GM12878 (cell line): ENCODE data around the gene DPYSL4. TPM values are rescaled to one million over a fixed set of nuclear protein-coding genes. Genes with fewer than 3 reads are reported as not detected.

Source experiments
- ATAC-seq: fragments of 200-7000 bp; cut with Tn5 transposase; 3 replicates; pipeline ENCODE4 v1.9.1; 2020; ENCODE audit warnings: mild to moderate bottlenecking, moderate library complexity
- BruUV-seq: library from RNA; stranded (reverse); fragments of 400-500 nt; replicated peaks from 2 replicates; lab custom pipeline; 2021; lab: Mats Ljungman, UMichigan
- CTCF ChIA-PET: fragments of 300-600 bp; sonication (Branson Sonifier 250); formaldehyde crosslinking; extraction: SDS; loops from one replicate; lab custom pipeline; 2021; ENCODE audit warnings: inconsistent platforms; lab: Yijun Ruan, JAX
- POLR2A ChIA-PET: fragments of 350-600 bp; formaldehyde crosslinking; extraction: SDS; loops from one replicate; lab custom pipeline; 2021; ENCODE audit warnings: inconsistent platforms; lab: Charles Lee
- RAD21 ChIA-PET: fragments of 300-600 bp; sonication (Branson Sonifier 250); formaldehyde crosslinking; loops from one replicate; lab custom pipeline; 2023; ENCODE audit warnings: antibody characterized with exemption; ENCODE audit not compliant: unreplicated experiment; lab: Charles Lee
- SMC1A ChIA-PET: fragments of 300-600 bp; sonication (Branson Sonifier 250); formaldehyde crosslinking; loops from one replicate; lab custom pipeline; 2023; ENCODE audit not compliant: unreplicated experiment, uncharacterized antibody; lab: Charles Lee
- DNase-seq: peaks from one replicate; pipeline ENCODE4 v3.0.0-alpha.2; 2011; ENCODE audit warnings: low read depth, low spot score
- FAIRE-seq: peaks from 3 replicates; lab custom pipeline; 2011; peaks lifted over from hg19 to GRCh38; lab: Jason Lieb, UNC
- H2AFZ ChIP-seq: 2 replicates; pipeline ENCODE4 v1.6.0; 2011; ENCODE audit warnings: low read depth, low read length, control low read depth; ENCODE audit not compliant: control insufficient read depth
- H3K27ac ChIP-seq: 2 replicates; pipeline ENCODE4 v1.5.1; 2011; ENCODE audit warnings: control low read depth; ENCODE audit not compliant: control insufficient read depth, insufficient read depth
- H3K27me3 ChIP-seq, 2 experiments: replicated peaks in 1 of 2; 2 replicates each; pipeline versions ENCODE4 v1.6.0 to v1.6.1; 2011; ENCODE audit warnings: low read length in 1 of 2; ENCODE audit not compliant: control insufficient read depth in 2 of 2, insufficient read depth in 2 of 2
- H3K36me3 ChIP-seq, 2 experiments: 2 replicates each; pipeline ENCODE4 v1.5.1; 2011; ENCODE audit warnings: low read length in 1 of 2; ENCODE audit not compliant: control insufficient read depth in 2 of 2, insufficient read depth in 2 of 2
- H3K4me1 ChIP-seq: 2 replicates; pipeline ENCODE4 v1.6.1; 2011; ENCODE audit warnings: mild to moderate bottlenecking, low read length, moderate library complexity, mixed read lengths; ENCODE audit not compliant: control insufficient read depth, insufficient read depth
- H3K4me2 ChIP-seq: 2 replicates; pipeline ENCODE4 v1.6.0; 2011; ENCODE audit warnings: control low read depth; ENCODE audit not compliant: control insufficient read depth, insufficient read depth
- H3K4me3 ChIP-seq: fragments of 200-600 bp; sonication (generic); 2 replicates; pipeline ENCODE4 v1.5.1; 2016
- H3K79me2 ChIP-seq: 2 replicates; pipeline ENCODE4 v1.6.0; 2011; ENCODE audit warnings: low read length; ENCODE audit not compliant: control insufficient read depth, insufficient read depth
- H3K9ac ChIP-seq: 2 replicates; pipeline ENCODE4 v1.8.0; 2011; ENCODE audit warnings: low read length, control low read depth, mixed read lengths; ENCODE audit not compliant: control insufficient read depth, insufficient read depth
- H3K9me3 ChIP-seq: replicated peaks from 3 replicates; pipeline ENCODE4 v1.5.1; 2011; ENCODE audit warnings: mild to moderate bottlenecking, low read length; ENCODE audit not compliant: control insufficient read depth, insufficient read depth
- H4K20me1 ChIP-seq: 2 replicates; pipeline ENCODE4 v1.6.0; 2011; ENCODE audit not compliant: control insufficient read depth, insufficient read depth
- BCL11A ChIP-seq: IDR thresholded peaks from 2 replicates; pipeline ENCODE4 v1.6.1; 2011; ENCODE audit warnings: low read depth, low read length
- E2F8 ChIP-seq: fragments of 450-650 bp; IDR thresholded peaks from 2 replicates; pipeline ENCODE4 v1.6.1; 2018; ENCODE audit warnings: mild to moderate bottlenecking, low read depth, moderate library complexity; ENCODE audit not compliant: partially characterized antibody
- EGR1 ChIP-seq, 2 experiments: IDR thresholded peaks; 1 replicate in 1 of 2; 2 replicates in 1 of 2; pipeline ENCODE4 v1.6.1; 2011 to 2012; ENCODE audit warnings: low read depth in 2 of 2, low read length in 2 of 2, borderline replicate concordance in 1 of 2, mild to moderate bottlenecking in 1 of 2, moderate library complexity in 1 of 2
- FOXK2 ChIP-seq: fragments of 450-650 bp; IDR thresholded peaks from 2 replicates; pipeline ENCODE4 v1.6.1; 2017; ENCODE audit warnings: mild to moderate bottlenecking, moderate library complexity
- HDAC6 ChIP-seq: fragments of 200-600 bp; sonication (generic); IDR thresholded peaks from one replicate; pipeline ENCODE4 v1.8.0; 2017; ENCODE audit warnings: antibody characterized with exemption; ENCODE audit not compliant: unreplicated experiment
- NBN ChIP-seq: fragments of 450-650 bp; IDR thresholded peaks from 2 replicates; pipeline ENCODE4 v1.6.1; 2016
- NFXL1 ChIP-seq: fragments of 450-650 bp; IDR thresholded peaks from 2 replicates; pipeline ENCODE4 v1.6.1; 2017; ENCODE audit warnings: antibody characterized with exemption, mild to moderate bottlenecking, borderline replicate concordance
- NR2C2 ChIP-seq: IDR thresholded peaks from 2 replicates; pipeline ENCODE4 v1.6.1; 2011; ENCODE audit warnings: borderline replicate concordance, low read depth; ENCODE audit not compliant: control insufficient read depth, insufficient read length
- PML ChIP-seq: IDR thresholded peaks from 2 replicates; pipeline ENCODE4 v1.6.1; 2012; ENCODE audit warnings: low read length, inconsistent platforms
- RAD21 ChIP-seq: IDR thresholded peaks from 2 replicates; pipeline ENCODE4 v1.6.1; 2011; ENCODE audit warnings: mild to moderate bottlenecking, low read depth, low read length, moderate library complexity; ENCODE audit not compliant: insufficient read depth
- RAD51 ChIP-seq: fragments of 450-650 bp; IDR thresholded peaks from 2 replicates; pipeline ENCODE4 v1.6.1; 2016; ENCODE audit warnings: moderate library complexity, mild to moderate bottlenecking, inconsistent platforms
- RELB ChIP-seq: fragments of 450-650 bp; IDR thresholded peaks from 2 replicates; pipeline ENCODE4 v1.6.1; 2017; ENCODE audit warnings: low read depth, mild to moderate bottlenecking, moderate library complexity
- USF2 ChIP-seq: IDR thresholded peaks from 2 replicates; pipeline ENCODE4 v1.6.1; 2011; ENCODE audit warnings: low read depth, low read length, improper control_type of control experiment, borderline replicate concordance
- ZNF217 ChIP-seq: fragments of 450-650 bp; IDR thresholded peaks from 2 replicates; pipeline ENCODE4 v1.6.1; 2017; ENCODE audit warnings: antibody characterized with exemption, mild to moderate bottlenecking
- ZNF24 ChIP-seq: fragments of 450-650 bp; IDR thresholded peaks from 2 replicates; pipeline ENCODE4 v1.6.1; 2017; ENCODE audit warnings: antibody characterized with exemption, mild to moderate bottlenecking
- WGBS: methylation state at CpG from one replicate; pipeline ENCODE4 v1.1.6; 2016; ENCODE audit warnings: low lambda C conversion rate; ENCODE audit not compliant: insufficient replicate concordance, insufficient coverage; ENCODE audit errors: missing lambda C conversion rate; 5-methylcytosine and 5-hydroxymethylcytosine counted together
- in situ Hi-C: fragments of 300-500 bp; cut with MboI; formaldehyde crosslinking; loops from 9 replicates; pipeline ENCODE4 v1.14.3; 2018; ENCODE audit warnings: mixed read lengths
- intact Hi-C: fragments of 100-400 bp; cut with micrococcal nuclease; formaldehyde crosslinking; loops from one replicate; pipeline ENCODE4 v1.14.2; 2022; ENCODE audit not compliant: unreplicated experiment
- polyA plus RNA-seq, 11 experiments: library from polyadenylated mRNA; depleted of rRNA in 4 of 11; unstranded in 6 of 11; stranded (reverse) in 5 of 11; fragments of >200 nt; fragmentation: Nextera tagmentation in 4 of 11; fragmentation: Illumina TruSeq in 1 of 11; extraction: Ambion mirVana in 4 of 11; extraction: Trizol in 1 of 11; gene quantifications; 1 replicate in 1 of 11; 2 replicates in 10 of 11; pipeline versions ENCODE4 v1.2.1 to v1.2.3, GENCODE V29; 2011 to 2016; ENCODE audit warnings: inconsistent platforms in 2 of 11, missing spikeins in 2 of 11, low read depth in 1 of 11
- total RNA-seq, 4 experiments: library from RNA; depleted of rRNA in 3 of 4; stranded (reverse); fragments of >200 nt in 3 of 4; fragmentation: Illumina TruSeq in 1 of 4; extraction: Trizol in 1 of 4; gene quantifications; 2 replicates each; pipeline versions ENCODE4 v1.2.1 to v1.2.3, GENCODE V29; 2013 to 2021

The DPYSL4 gene
- total and polyA plus RNA-seq, 10 of the 15 experiments (the other 5 are each of a cell fraction or from before 2014, with no cell fraction given), result 0.10 to 0.21 TPM; not detected in 8

- no peaks in the 10 kb centered on the region; the same call in 1 of the 2 replicates for H3K4me1 ChIP-seq
- CTCF ChIA-PET, result no interaction called here
- H3K27ac ChIP-seq, result no peak overlapping the region
- H3K27me3 ChIP-seq, result no peaks in the 10 kb centered on the region
- in situ Hi-C loops, result loop anchor here (5.0 to 10.0 kb wide), 3 partner anchors 123 to 410 kb away; no protein-coding TSS in a partner anchor
- no peaks in the 10 kb centered on the region for H3K36me3 ChIP-seq
- RAD21 ChIA-PET, result interaction anchor here (0.6 to 1.5 kb wide), 3 partner anchors 28 to 389 kb away, joined by 3 read pairs; no protein-coding TSS in a partner anchor
- 58% methylated on average over 19 of the region's 20 CpGs for WGBS
- TF ChIP-seq FOXK2 (no peak), NR2C2 (no peak), BCL11A (no peak), EGR1 (IDR thresholded peaks at IDR 0.05; ENCODE audit: borderline replicate concordance in 1 of 2, low read depth in 2 of 2, low read length in 2 of 2) (no peak), E2F8 (no peak), PML (no peak), NBN (no peak), RAD51 (no peak), USF2 (no peak), NFXL1 (no peak), ZNF217 (no peak), RAD21 (no peak), RELB (no peak), ZNF24 (no peak), HDAC6 (no peak)
- no peak overlapping the region for H3K4me3 ChIP-seq
- H3K79me2 ChIP-seq, result no peaks in the 10 kb centered on the region
- FAIRE-seq (no peak), ATAC-seq (no peak), DNase-seq (no peak)
- POLR2A ChIA-PET, result interaction anchor here (0.6 kb wide), 1 partner anchor 117 kb away, joined by 3 read pairs; no protein-coding TSS in a partner anchor
- H3K9ac ChIP-seq, result no peak overlapping the region
- no TSS peak for BruUV-seq
- intact Hi-C loops, result no loop called here
- SMC1A ChIA-PET, result no interaction called here
- no peak overlapping the region for H3K4me2 ChIP-seq
- H2AFZ ChIP-seq, result no peak overlapping the region
- H4K20me1 ChIP-seq, result no peaks in the 10 kb centered on the region
- no peaks in the 10 kb centered on the region for H3K9me3 ChIP-seq
Observed at GRCh38 chr10:132224343-132225072, 37.8 kb downstream of the DPYSL4 start.
